ENCODE data around the gene MOCS3. TPM values are rescaled to one million over a fixed set of nuclear protein-coding genes. Genes with fewer than 3 reads are reported as not detected.

The MOCS3 gene
- total RNA-seq, 1 experiment from 2014 or later, result 6.4 TPM

DNA sequence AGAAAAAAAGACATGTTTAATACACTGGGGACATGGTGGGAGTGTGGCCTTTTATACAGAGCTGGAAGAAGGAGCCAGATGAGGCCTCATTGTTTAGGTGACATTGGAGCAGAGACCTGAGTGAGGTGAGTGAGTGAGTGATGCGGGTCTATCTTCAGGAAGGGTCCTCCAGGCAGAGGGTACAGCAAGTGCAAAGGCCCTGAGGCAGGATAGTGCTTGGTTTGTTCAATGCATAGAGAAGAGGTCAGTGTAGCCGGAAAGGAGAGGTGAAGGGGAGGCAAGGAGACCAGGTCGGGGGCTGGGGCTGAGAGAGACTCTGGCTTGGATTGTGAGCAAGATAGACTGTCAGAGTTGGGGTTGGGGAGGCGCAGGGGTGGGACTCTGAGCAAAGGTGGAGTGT is 40.7 kb downstream of the MOCS3 start:
- no peak overlapping the region for H3K27ac ChIP-seq (ENCODE audit: low read depth, low read length)
- BruUV-seq (replicated peaks), result no TSS peak
- no peak overlapping the region for H3K4me2 ChIP-seq (ENCODE audit: low read length)
- H3K36me3 ChIP-seq (ENCODE audit: control insufficient read depth in 1 of 2, insufficient read depth in 2 of 2, low read length in 2 of 2), result no peaks in the 10 kb centered on the region
- no peaks in the 10 kb centered on the region for H4K20me1 ChIP-seq (ENCODE audit: insufficient read depth)
- H3K9ac ChIP-seq (ENCODE audit: low read length), result no peak overlapping the region
- TF ChIP-seq, protein P1, sequence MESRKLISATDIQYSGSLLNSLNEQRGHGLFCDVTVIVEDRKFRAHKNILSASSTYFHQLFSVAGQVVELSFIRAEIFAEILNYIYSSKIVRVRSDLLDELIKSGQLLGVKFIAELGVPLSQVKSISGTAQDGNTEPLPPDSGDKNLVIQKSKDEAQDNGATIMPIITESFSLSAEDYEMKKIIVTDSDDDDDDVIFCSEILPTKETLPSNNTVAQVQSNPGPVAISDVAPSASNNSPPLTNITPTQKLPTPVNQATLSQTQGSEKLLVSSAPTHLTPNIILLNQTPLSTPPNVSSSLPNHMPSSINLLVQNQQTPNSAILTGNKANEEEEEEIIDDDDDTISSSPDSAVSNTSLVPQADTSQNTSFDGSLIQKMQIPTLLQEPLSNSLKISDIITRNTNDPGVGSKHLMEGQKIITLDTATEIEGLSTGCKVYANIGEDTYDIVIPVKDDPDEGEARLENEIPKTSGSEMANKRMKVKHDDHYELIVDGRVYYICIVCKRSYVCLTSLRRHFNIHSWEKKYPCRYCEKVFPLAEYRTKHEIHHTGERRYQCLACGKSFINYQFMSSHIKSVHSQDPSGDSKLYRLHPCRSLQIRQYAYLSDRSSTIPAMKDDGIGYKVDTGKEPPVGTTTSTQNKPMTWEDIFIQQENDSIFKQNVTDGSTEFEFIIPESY (IDR thresholded peaks at IDR 0.05; ENCODE audit: extremely low read depth, insufficient replicate concordance, low read length), result no peak
- TF ChIP-seq CBX3 (IDR thresholded peaks at IDR 0.05; ENCODE audit: low read depth) (no peak), POLR2AphosphoS5 (IDR thresholded peaks at IDR 0.05; ENCODE audit: low read depth, low read length) (no peak), EZH2phosphoT487 (IDR thresholded peaks at IDR 0.05; ENCODE audit: borderline replicate concordance) (no peak), SP1 (IDR thresholded peaks at IDR 0.05; ENCODE audit: low read depth) (no peak), YY1 (IDR thresholded peaks at IDR 0.05; ENCODE audit: extremely low read depth, insufficient replicate concordance, low read depth, low read length) (no peak), CEBPB (IDR thresholded peaks at IDR 0.05; ENCODE audit: low read depth) (no peak), POLR2A (IDR thresholded peaks at IDR 0.05; ENCODE audit: borderline replicate concordance, extremely low read depth, insufficient read depth, insufficient read length) (no peak), RAD21 (IDR thresholded peaks at IDR 0.05; ENCODE audit: low read depth) (no peak), SRF (IDR thresholded peaks at IDR 0.05; ENCODE audit: low read depth) (no peak), ZFX (IDR thresholded peaks at IDR 0.05) (no peak), FOSL1 (IDR thresholded peaks at IDR 0.05; ENCODE audit: low read depth) (no peak)
- TF ChIP-seq, protein P2, sequence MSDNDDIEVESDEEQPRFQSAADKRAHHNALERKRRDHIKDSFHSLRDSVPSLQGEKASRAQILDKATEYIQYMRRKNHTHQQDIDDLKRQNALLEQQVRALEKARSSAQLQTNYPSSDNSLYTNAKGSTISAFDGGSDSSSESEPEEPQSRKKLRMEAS (IDR thresholded peaks at IDR 0.05), result no peak
- TF ChIP-seq, protein P3, sequence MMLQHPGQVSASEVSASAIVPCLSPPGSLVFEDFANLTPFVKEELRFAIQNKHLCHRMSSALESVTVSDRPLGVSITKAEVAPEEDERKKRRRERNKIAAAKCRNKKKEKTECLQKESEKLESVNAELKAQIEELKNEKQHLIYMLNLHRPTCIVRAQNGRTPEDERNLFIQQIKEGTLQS (IDR thresholded peaks at IDR 0.05), result no peak
- DNase-seq (ENCODE audit: low read depth, low spot score) (no peak), ATAC-seq (no peak)
- no peaks in the 10 kb centered on the region for H3K79me2 ChIP-seq (ENCODE audit: insufficient read depth, low read length)
- no peaks in the 10 kb centered on the region for H3K9me2 ChIP-seq (ENCODE audit: insufficient read depth)
- no peak overlapping the region for H3K4me3 ChIP-seq (replicated peaks in 1 of 2; ENCODE audit: low read depth in 1 of 2, low read length in 2 of 2)
- ChIA-PET POLR2A (no interaction called here), RAD21 (ENCODE audit: low non-redundant PET in 1 of 2, low total read pairs in 2 of 2, uncharacterized antibody in 2 of 2, unreplicated experiment in 2 of 2) (interaction anchor here in 1 of 2 experiments (1.7 kb wide), 1 partner anchor 12 kb away, joined by 3 read pairs; no protein-coding TSS in a partner anchor), CTCF (no interaction called here)
- no peaks in the 10 kb centered on the region for H3K9me3 ChIP-seq (ENCODE audit: control insufficient read depth in 1 of 2, insufficient read depth in 1 of 2, low read depth in 1 of 2, low read length in 2 of 2)
- no peak overlapping the region for H2AFZ ChIP-seq (ENCODE audit: low read depth, low read length, poor library complexity, severe bottlenecking)
- intact Hi-C loops (cut with micrococcal nuclease), result no loop called here
- no peaks in the 10 kb centered on the region for H3K4me1 ChIP-seq (ENCODE audit: control insufficient read depth in 1 of 2, insufficient read depth in 2 of 2, low read length in 2 of 2)
- H3K27me3 ChIP-seq (ENCODE audit: insufficient read depth, low read length), result peaks cover 8% of the 10 kb centered on the region; the same call in 1 of the 2 replicates
